ENCODE measurements around the gene KMT2A. TPM values are rescaled to one million over a fixed set of nuclear protein-coding genes. Genes with fewer than 3 reads are reported as not detected.
A peak's percentile ranks its signal among the peaks of the same experiment; 100 is the strongest.

Gene KMT2A
- total RNA-seq, 2 experiments from 2014 or later, result 135 to 140 TPM

GRCh38 chr11:118514103-118514502, 77.8 kb downstream of the KMT2A start:
- H3K36me3 Mint-ChIP-seq (ENCODE audit: low read depth), result peaks cover 86% of the 10 kb centered on the region
- intact Hi-C loops (cut with DNase I, micrococcal nuclease), result no loop called here
- H3K4me3 Mint-ChIP-seq, result no peak overlapping the region

GRCh38 chr11:118519549-118519948, 83.3 kb downstream of the KMT2A start:
- intact Hi-C loops (cut with DNase I, micrococcal nuclease), result no loop called here

More at GRCh38 chr11:118514103-118514502, 77.8 kb downstream of the KMT2A start:
- no peaks in the 10 kb centered on the region for H3K9me3 ChIP-seq (ENCODE audit: control insufficient read depth in 1 of 2, insufficient read depth in 1 of 2, low read length in 2 of 2)
- H3K27me3 ChIP-seq (ENCODE audit: control insufficient read depth in 1 of 2, insufficient read depth in 2 of 2, low read length in 2 of 2), result no peaks in the 10 kb centered on the region
- CTCF ChIA-PET, result interaction anchor here (1.1 kb wide), 1 partner anchor 63 kb away, joined by 6 read pairs; no protein-coding TSS in a partner anchor
- Mint-ChIP-seq H3K27me3 (no peaks in the 10 kb centered on the region), H3K9me3 (no peaks in the 10 kb centered on the region), H3K4me1 (ENCODE audit: low read depth) (peaks cover 21% of the 10 kb centered on the region), H3K27ac (peak overlapping the region; percentile 47)
- no peak overlapping the region for H3K27ac ChIP-seq (ENCODE audit: low read depth in 1 of 2, low read length in 2 of 2)
- ATAC-seq (ENCODE audit: poor library complexity) (peak; percentile 79), DNase-seq (peak in 3 of 14 experiments; percentile 23 to 41 (median 33))
- no peak for TF ChIP-seq CTCF (IDR thresholded peaks at IDR 0.05)
- POLR2A ChIA-PET, result interaction anchor here (0.6 to 1.0 kb wide), 2 partner anchors 22 to 316 kb away, joined by 3 to 4 read pairs; no protein-coding TSS in a partner anchor
- peaks cover 86% of the 10 kb centered on the region for H3K36me3 ChIP-seq (ENCODE audit: insufficient read depth, low read length)
- peaks cover 6% of the 10 kb centered on the region for H3K4me1 ChIP-seq (ENCODE audit: insufficient read depth, low read length)
- H3K4me3 ChIP-seq (ENCODE audit: low read length), result no peak overlapping the region

GRCh38 chr11:118521892-118522311, 85.6 kb downstream of the KMT2A start:
- H3K4me3 Mint-ChIP-seq, result no peak overlapping the region
- CTCF ChIA-PET, result no interaction called here
- TF ChIP-seq CTCF (IDR thresholded peaks at IDR 0.05), result no peak
- no peak overlapping the region for H3K4me3 ChIP-seq (ENCODE audit: low read length)
- no peaks in the 10 kb centered on the region for H3K27me3 ChIP-seq (ENCODE audit: control insufficient read depth in 1 of 2, insufficient read depth in 2 of 2, low read length in 2 of 2)
- H3K4me1 ChIP-seq (ENCODE audit: insufficient read depth, low read length), result no peaks in the 10 kb centered on the region
- intact Hi-C loops (cut with DNase I, micrococcal nuclease), result no loop called here
- peaks cover 13% of the 10 kb centered on the region for H3K4me1 Mint-ChIP-seq (ENCODE audit: low read depth)
- no peaks in the 10 kb centered on the region for H3K9me3 Mint-ChIP-seq
- no peaks in the 10 kb centered on the region for H3K9me3 ChIP-seq (ENCODE audit: control insufficient read depth in 1 of 2, insufficient read depth in 1 of 2, low read length in 2 of 2)
- H3K27ac Mint-ChIP-seq, result no peak overlapping the region
- ATAC-seq (ENCODE audit: poor library complexity), result no peak
- H3K27ac ChIP-seq (ENCODE audit: low read depth in 1 of 2, low read length in 2 of 2), result no peak overlapping the region
- DNase-seq, result no peak
- H3K36me3 ChIP-seq (ENCODE audit: insufficient read depth, low read length), result peaks cover 58% of the 10 kb centered on the region
- POLR2A ChIA-PET, result no interaction called here
- H3K36me3 Mint-ChIP-seq (ENCODE audit: low read depth), result peaks cover 65% of the 10 kb centered on the region
- no peaks in the 10 kb centered on the region for H3K27me3 Mint-ChIP-seq

More at GRCh38 chr11:118519549-118519948, 83.3 kb downstream of the KMT2A start:
- ATAC-seq (ENCODE audit: poor library complexity) (no peak), DNase-seq (no peak)
- no peaks in the 10 kb centered on the region for H3K9me3 ChIP-seq (ENCODE audit: control insufficient read depth in 1 of 2, insufficient read depth in 1 of 2, low read length in 2 of 2)
- Mint-ChIP-seq H3K4me1 (ENCODE audit: low read depth) (peaks cover 11% of the 10 kb centered on the region), H3K36me3 (ENCODE audit: low read depth) (peaks cover 86% of the 10 kb centered on the region), H3K4me3 (no peak overlapping the region), H3K9me3 (no peaks in the 10 kb centered on the region), H3K27me3 (no peaks in the 10 kb centered on the region), H3K27ac (no peak overlapping the region)
- TF ChIP-seq CTCF (IDR thresholded peaks at IDR 0.05), result no peak
- no peak overlapping the region for H3K4me3 ChIP-seq (ENCODE audit: low read length)
- CTCF ChIA-PET, result interaction anchor here (0.5 to 0.6 kb wide), 2 partner anchors 44 to 99 kb away, joined by 3 to 4 read pairs; no protein-coding TSS in a partner anchor
- POLR2A ChIA-PET, result no interaction called here
- peaks cover 77% of the 10 kb centered on the region for H3K36me3 ChIP-seq (ENCODE audit: insufficient read depth, low read length)
- no peak overlapping the region for H3K27ac ChIP-seq (ENCODE audit: low read depth in 1 of 2, low read length in 2 of 2)
- H3K27me3 ChIP-seq (ENCODE audit: control insufficient read depth in 1 of 2, insufficient read depth in 2 of 2, low read length in 2 of 2), result no peaks in the 10 kb centered on the region
- H3K4me1 ChIP-seq (ENCODE audit: insufficient read depth, low read length), result no peaks in the 10 kb centered on the region

Measured in CD4-positive, alpha-beta T cell (primary cell).